HEK293T (cell line): ENCODE data around the gene FAM111A.

Experiments
- CTCF ChIA-PET: fragments of 350-600 bp; formaldehyde crosslinking; extraction: SDS; loops from one replicate; lab custom pipeline; 2021; ENCODE audit warnings: antibody characterized with exemption, inconsistent platforms; lab: Yijun Ruan, JAX
- POLR2A ChIA-PET: fragments of 350-600 bp; formaldehyde crosslinking; extraction: SDS; loops from one replicate; lab custom pipeline; 2020; ENCODE audit warnings: antibody characterized with exemption, inconsistent platforms; lab: Yijun Ruan, JAX
- DNase-seq: peaks from one replicate; pipeline ENCODE4 v3.0.0; 2012; ENCODE audit warnings: mixed read lengths; ENCODE audit errors: extremely low spot score
- ARNT ChIP-seq: fragments of 450-650 bp; IDR thresholded peaks from 2 replicates; pipeline ENCODE4 v1.6.1; 2017; ENCODE audit warnings: mild to moderate bottlenecking
- BHLHE40 ChIP-seq: fragments of 450-650 bp; IDR thresholded peaks from 2 replicates; pipeline ENCODE4 v1.6.1; 2016; ENCODE audit warnings: mild to moderate bottlenecking, moderate library complexity, borderline replicate concordance
- CTBP1 ChIP-seq: fragments of 450-650 bp; IDR thresholded peaks from 2 replicates; pipeline ENCODE4 v1.6.1; 2016; ENCODE audit warnings: borderline replicate concordance
- ELF4 ChIP-seq: fragments of 450-650 bp; IDR thresholded peaks from 2 replicates; pipeline ENCODE4 v1.6.1; 2017; ENCODE audit warnings: antibody characterized with exemption
- FOXA1 ChIP-seq: fragments of 450-650 bp; IDR thresholded peaks from 2 replicates; pipeline ENCODE4 v1.6.1; 2016; ENCODE audit warnings: mild to moderate bottlenecking
- FOXK2 ChIP-seq: fragments of 450-650 bp; IDR thresholded peaks from 2 replicates; pipeline ENCODE4 v1.6.1; 2016; ENCODE audit warnings: mild to moderate bottlenecking
- FOXM1 ChIP-seq: fragments of 450-650 bp; IDR thresholded peaks from 2 replicates; pipeline ENCODE4 v1.6.1; 2017; ENCODE audit warnings: mild to moderate bottlenecking, borderline replicate concordance
- HDGF ChIP-seq: fragments of 450-650 bp; IDR thresholded peaks from 2 replicates; pipeline ENCODE4 v1.6.1; 2017; ENCODE audit warnings: antibody characterized with exemption, borderline replicate concordance
- L3MBTL2 ChIP-seq: fragments of 450-650 bp; conservative IDR thresholded peaks from 2 replicates; pipeline ENCODE4 v1.6.1; 2016; ENCODE audit warnings: mild to moderate bottlenecking
- LEF1 ChIP-seq: fragments of 450-650 bp; IDR thresholded peaks from 2 replicates; pipeline ENCODE4 v1.6.1; 2017; ENCODE audit warnings: mild to moderate bottlenecking, borderline replicate concordance
- NFRKB ChIP-seq: fragments of 450-650 bp; IDR thresholded peaks from 2 replicates; pipeline ENCODE4 v1.6.1; 2016; ENCODE audit warnings: mild to moderate bottlenecking, moderate library complexity
- PKNOX1 ChIP-seq: fragments of 450-650 bp; IDR thresholded peaks from 2 replicates; pipeline ENCODE4 v1.6.1; 2016
- SP1 ChIP-seq: fragments of 450-650 bp; IDR thresholded peaks from 2 replicates; pipeline ENCODE4 v1.6.1; 2017
- SUZ12 ChIP-seq: fragments of 450-650 bp; IDR thresholded peaks from 2 replicates; pipeline ENCODE4 v1.6.1; 2016; ENCODE audit warnings: mild to moderate bottlenecking
- TARDBP ChIP-seq: fragments of 450-650 bp; IDR thresholded peaks from 2 replicates; pipeline ENCODE4 v1.6.1; 2016
- ZNF384 ChIP-seq: fragments of 450-650 bp; IDR thresholded peaks from 2 replicates; pipeline ENCODE4 v1.6.1; 2016

FAM111A gene

GRCh38 chr11:59188954-59189353, 46.3 kb downstream of the FAM111A start:
- CTCF ChIA-PET = no interaction called here
- TF ChIP-seq FOXK2 = no peak
- no peak for TF ChIP-seq NFRKB
- TF ChIP-seq HDGF = no peak
- TF ChIP-seq ARNT = no peak
- TF ChIP-seq FOXA1 = no peak
- no peak for TF ChIP-seq SUZ12
- POLR2A ChIA-PET = no interaction called here
- no peak for DNase-seq

DNA sequence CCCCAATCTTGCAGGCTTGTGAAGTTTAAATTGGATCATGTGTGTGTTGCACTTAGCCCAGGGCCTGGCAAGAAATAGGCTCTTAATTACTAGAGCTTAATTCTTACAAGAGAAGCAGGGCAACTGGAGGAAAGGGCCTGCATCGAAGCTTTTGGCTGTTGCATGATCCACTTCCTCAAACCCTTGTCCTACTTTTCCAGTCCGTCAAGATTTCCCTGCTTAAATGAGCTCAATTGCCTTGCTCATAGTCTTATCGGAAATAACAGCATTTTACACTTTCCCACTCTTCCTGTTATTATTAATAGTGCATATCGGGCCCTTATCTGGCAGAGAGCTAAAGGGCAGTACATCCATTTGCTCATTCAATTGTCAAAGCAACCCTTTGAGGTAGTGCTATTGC, 47.3 kb downstream of the FAM111A start:
- DNase-seq = no peak
- ChIA-PET CTCF (no interaction called here), POLR2A (no interaction called here)
- TF ChIP-seq BHLHE40 = no peak
- no peak for TF ChIP-seq ELF4
- no peak for TF ChIP-seq PKNOX1
- TF ChIP-seq LEF1 = no peak
- TF ChIP-seq FOXA1 = no peak
- no peak for TF ChIP-seq ARNT
- no peak for TF ChIP-seq CTBP1
- TF ChIP-seq TARDBP = no peak
- TF ChIP-seq SUZ12 = no peak
- TF ChIP-seq HDGF = no peak
- TF ChIP-seq FOXK2 = no peak
- no peak for TF ChIP-seq L3MBTL2
- no peak for TF ChIP-seq SP1
- no peak for TF ChIP-seq FOXM1
- TF ChIP-seq ZNF384 = no peak
- TF ChIP-seq NFRKB = no peak

- POLR2A ChIA-PET = no interaction called here
- no peak for TF ChIP-seq FOXK2
- TF ChIP-seq L3MBTL2 = no peak
- no peak for TF ChIP-seq SP1
- TF ChIP-seq CTBP1 = no peak
- TF ChIP-seq FOXA1 = no peak
- TF ChIP-seq ELF4 = no peak
- TF ChIP-seq HDGF = no peak
- TF ChIP-seq NFRKB = no peak
- TF ChIP-seq ZNF384 = no peak
- TF ChIP-seq BHLHE40 = no peak
- no peak for TF ChIP-seq ARNT
- no peak for TF ChIP-seq TARDBP
- no peak for TF ChIP-seq SUZ12
- no peak for TF ChIP-seq LEF1
- TF ChIP-seq PKNOX1 = no peak
- no peak for TF ChIP-seq FOXM1
- DNase-seq = no peak
- CTCF ChIA-PET = interaction anchor here (1.2 kb wide), 1 partner anchor 33 kb away, joined by 3 read pairs; no protein-coding TSS in a partner anchor
Observed at GRCh38 chr11:59191095-59191494, 48.4 kb downstream of the FAM111A start.

GRCh38 chr11:59191890-59192289, 49.2 kb downstream of the FAM111A start:
- POLR2A ChIA-PET = no interaction called here

GRCh38 chr11:59192446-59193020, 49.9 kb downstream of the FAM111A start:
- DNase-seq = no peak
- ChIA-PET POLR2A (no interaction called here), CTCF (interaction anchor here (0.6 to 1.2 kb wide), 2 partner anchors 21 to 34 kb away, joined by 3 read pairs; no protein-coding TSS in a partner anchor)
- TF ChIP-seq L3MBTL2 (no peak), FOXA1 (no peak), FOXM1 (no peak), CTBP1 (no peak), HDGF (no peak), SP1 (no peak)

More at GRCh38 chr11:59191890-59192289, 49.2 kb downstream of the FAM111A start:
- DNase-seq = no peak
- TF ChIP-seq LEF1 = no peak
- no peak for TF ChIP-seq FOXA1
- TF ChIP-seq CTBP1 = no peak
- no peak for TF ChIP-seq NFRKB
- TF ChIP-seq L3MBTL2 = no peak
- no peak for TF ChIP-seq SUZ12
- TF ChIP-seq ZNF384 = no peak
- TF ChIP-seq BHLHE40 = no peak
- TF ChIP-seq FOXM1 = no peak
- no peak for TF ChIP-seq TARDBP
- TF ChIP-seq PKNOX1 = no peak
- CTCF ChIA-PET = interaction anchor here (1.2 kb wide), 1 partner anchor 33 kb away, joined by 3 read pairs; no protein-coding TSS in a partner anchor

DNA sequence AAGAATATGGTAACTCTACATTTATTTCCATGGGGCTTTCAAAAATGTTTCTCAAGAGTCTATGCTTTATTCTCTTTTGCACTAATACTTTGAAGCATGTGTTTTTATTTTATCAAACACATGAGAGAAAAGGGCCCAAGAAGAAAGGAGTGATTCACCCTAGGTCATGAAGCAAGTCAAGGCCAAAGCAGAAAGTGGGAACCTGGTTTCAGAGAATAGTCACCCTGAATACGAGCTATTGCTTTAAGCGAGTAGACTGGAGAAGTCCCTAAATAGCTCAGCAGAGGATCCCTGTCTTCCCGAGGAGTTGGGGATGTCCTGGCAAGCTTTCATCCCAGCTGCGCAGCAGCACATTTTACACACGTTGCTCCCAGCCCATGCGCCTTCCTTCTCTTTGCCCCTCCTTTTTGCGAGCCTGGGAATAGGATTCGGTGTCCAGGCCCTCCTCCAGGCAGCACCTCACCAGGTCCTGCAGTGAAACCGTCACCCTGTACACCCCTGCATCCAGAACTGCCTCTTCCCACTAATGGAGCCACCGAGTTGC, 51.0 kb downstream of the FAM111A start:
- POLR2A ChIA-PET = no interaction called here
- CTCF ChIA-PET = no interaction called here
- DNase-seq = no peak
- TF ChIP-seq ZNF384 (no peak), SUZ12 (no peak), HDGF (no peak), L3MBTL2 (no peak), PKNOX1 (no peak), ARNT (no peak), BHLHE40 (no peak), FOXK2 (no peak), LEF1 (no peak), ELF4 (no peak), FOXA1 (no peak), TARDBP (no peak)
